HL-60/S4 treated with phorbol 12-myristate 13-acetate at 8.2 ng/mL for 4 days and 3 days (cell line): ENCODE data around the gene NDOR1.

ENCODE experiments used
- in situ Hi-C: fragments of 300-500 bp; cut with MboI; formaldehyde crosslinking; loops from 2 replicates; pipeline ENCODE4 v1.15.0; 2022; ENCODE audit warnings: low sequenced_read_pairs

The NDOR1 gene

GRCh38 chr9:137219757-137220316 is 14.3 kb downstream of the NDOR1 start:
- in situ Hi-C loops, result loop anchor here (10.0 kb wide), 1 partner anchor 95 kb away; no protein-coding TSS in a partner anchor

- in situ Hi-C loops, result loop anchor here (10.0 kb wide), 1 partner anchor 96 kb away; no protein-coding TSS in a partner anchor
These were observed 15.0 kb downstream of the NDOR1 start for GRCh38 chr9:137220317-137221094.

- in situ Hi-C loops, result loop anchor here (10.0 kb wide), 1 partner anchor 96 kb away; no protein-coding TSS in a partner anchor
These were observed 15.6 kb downstream of the NDOR1 start for GRCh38 chr9:137221095-137221505.

GRCh38 chr9:137221506-137222111 is 16.1 kb downstream of the NDOR1 start:
- in situ Hi-C loops, result loop anchor here (10.0 kb wide), 1 partner anchor 97 kb away; no protein-coding TSS in a partner anchor

- in situ Hi-C loops, result loop anchor here (10.0 kb wide), 1 partner anchor 98 kb away; no protein-coding TSS in a partner anchor
These were observed 16.9 kb downstream of the NDOR1 start, which contains the start of gene RNF208 for GRCh38 chr9:137222190-137223077. Gene RNF208 (minus strand): TSS chr9:137222240. CDS start chr9:137221212, 1,028 bp downstream.

GRCh38 chr9:137223078-137223970 is 17.8 kb downstream of the NDOR1 start:
- in situ Hi-C loops, result loop anchor here (10.0 kb wide), 1 partner anchor 99 kb away; no protein-coding TSS in a partner anchor

GRCh38 chr9:137224830-137225694 is 19.6 kb downstream of the NDOR1 start, which contains the start of gene CYSRT1:
Gene CYSRT1 (plus strand): TSS chr9:137225174. CDS start chr9:137225622, 448 bp downstream.
- in situ Hi-C loops, result loop anchor here (10.0 kb wide), 1 partner anchor 100 kb away; no protein-coding TSS in a partner anchor

GRCh38 chr9:137225699-137226331 is 20.3 kb downstream of the NDOR1 start:
- in situ Hi-C loops, result loop anchor here (10.0 kb wide), 1 partner anchor 101 kb away; no protein-coding TSS in a partner anchor

GRCh38 chr9:137226338-137227053 is 21.0 kb downstream of the NDOR1 start:
- in situ Hi-C loops, result loop anchor here (10.0 kb wide), 1 partner anchor 102 kb away; no protein-coding TSS in a partner anchor

GRCh38 chr9:137227054-137227852 is 21.8 kb downstream of the NDOR1 start, which contains the start of gene RNF224:
Gene RNF224 (plus strand): TSS chr9:137227502. CDS start chr9:137228336, 834 bp downstream.
- in situ Hi-C loops, result loop anchor here (10.0 kb wide), 1 partner anchor 102 kb away; no protein-coding TSS in a partner anchor

- in situ Hi-C loops, result loop anchor here (10.0 kb wide), 1 partner anchor 103 kb away; no protein-coding TSS in a partner anchor
These were observed 22.5 kb downstream of the NDOR1 start for GRCh38 chr9:137227853-137228505.

- in situ Hi-C loops, result loop anchor here (10.0 kb wide), 1 partner anchor 104 kb away; no protein-coding TSS in a partner anchor
These were observed 23.0 kb downstream of the NDOR1 start for GRCh38 chr9:137228506-137228967.

GRCh38 chr9:137228968-137229896 is 23.7 kb downstream of the NDOR1 start:
- in situ Hi-C loops, result loop anchor here (10.0 kb wide), 1 partner anchor 104 kb away; no protein-coding TSS in a partner anchor
